Measurements from ENCODE around the gene HOGA1. TPM values are rescaled to one million over a fixed set of nuclear protein-coding genes. Genes with fewer than 3 reads are reported as not detected.

HOGA1 gene
- total RNA-seq, 4 donors from 2014 or later, result 0.40 TPM; not detected in 3

- no peaks in the 10 kb centered on the region for H3K9me3 ChIP-seq
- no peaks in the 10 kb centered on the region for H3K27me3 ChIP-seq
- no peak overlapping the region for H3K27ac ChIP-seq
- no peak overlapping the region for H3K4me3 ChIP-seq
- H3K36me3 ChIP-seq, result no peaks in the 10 kb centered on the region
- no peak for TF ChIP-seq POLR2A (IDR thresholded peaks at IDR 0.05)
- no peak for TF ChIP-seq CTCF (IDR thresholded peaks at IDR 0.05)
- no peaks in the 10 kb centered on the region for H3K4me1 ChIP-seq
- DNase-seq, result no peak
Measured at GRCh38 chr10:97587183-97587582, 3.0 kb downstream of the HOGA1 start.

- Histone ChIP-seq H3K27ac (no peak within 1 kb of the TSS), H3K27me3 (no peaks in the 10 kb centered on the region), H3K4me3 (no peak within 1 kb of the TSS), H3K9me3 (no peaks in the 10 kb centered on the region), H3K36me3 (no peaks in the 10 kb centered on the region), H3K4me1 (no peaks in the 10 kb centered on the region)
- no peak for DNase-seq
- TF ChIP-seq CTCF (IDR thresholded peaks at IDR 0.05), result no peak
- no peak for TF ChIP-seq POLR2A (IDR thresholded peaks at IDR 0.05)
Measured at GRCh38 chr10:97589479-97589878, 5.3 kb downstream of the HOGA1 start, which contains the start of gene C10orf62. C10orf62 (plus strand) TSS chr10:97589721; CDS start chr10:97589898, 177 bp downstream.

GRCh38 chr10:97590082-97590747, 6.0 kb downstream of the HOGA1 start:
- Histone ChIP-seq H3K27ac (no peak overlapping the region), H3K4me1 (no peaks in the 10 kb centered on the region), H3K27me3 (no peaks in the 10 kb centered on the region), H3K9me3 (no peaks in the 10 kb centered on the region), H3K36me3 (no peaks in the 10 kb centered on the region), H3K4me3 (no peak overlapping the region)
- no peak for DNase-seq
- TF ChIP-seq CTCF (IDR thresholded peaks at IDR 0.05), result no peak
- no peak for TF ChIP-seq POLR2A (IDR thresholded peaks at IDR 0.05)

GRCh38 chr10:97590748-97591495, 6.7 kb downstream of the HOGA1 start:
- no peak for DNase-seq
- H3K4me3 ChIP-seq, result no peak overlapping the region
- no peaks in the 10 kb centered on the region for H3K36me3 ChIP-seq
- H3K9me3 ChIP-seq, result no peaks in the 10 kb centered on the region
- peaks cover 0 to 2% (median 0%) of the 10 kb centered on the region in 4 donors for H3K4me1 ChIP-seq
- no peak overlapping the region for H3K27ac ChIP-seq
- TF ChIP-seq POLR2A (IDR thresholded peaks at IDR 0.05) (no peak), CTCF (IDR thresholded peaks at IDR 0.05) (no peak)
- H3K27me3 ChIP-seq, result no peaks in the 10 kb centered on the region

GRCh38 chr10:97593421-97593820, 9.2 kb downstream of the HOGA1 start:
- Histone ChIP-seq H3K4me1 (peaks cover 0 to 8% (median 0%) of the 10 kb centered on the region in 4 donors), H3K27me3 (no peaks in the 10 kb centered on the region), H3K36me3 (no peaks in the 10 kb centered on the region), H3K4me3 (no peak overlapping the region), H3K27ac (no peak overlapping the region), H3K9me3 (no peaks in the 10 kb centered on the region)
- no peak for DNase-seq
- TF ChIP-seq CTCF (IDR thresholded peaks at IDR 0.05), result no peak
- no peak for TF ChIP-seq POLR2A (IDR thresholded peaks at IDR 0.05)

Measured in Peyer's patch (tissue), 4 donors.